Epithelial cell of esophagus (primary cell): ENCODE data around the gene ZFAND5.

Source experiments
- DNase-seq: peaks from one replicate; pipeline ENCODE4 v3.0.0; 2010; ENCODE audit warnings: low read depth
- H3K4me3 ChIP-seq: 2 replicates; pipeline ENCODE4 v1.5.1; 2011; ENCODE audit warnings: mild to moderate bottlenecking, low read length, control low read depth
- TF ChIP-seq, protein P1 (sequence below): IDR thresholded peaks from 2 replicates; pipeline ENCODE4 v1.5.1; 2011; ENCODE audit warnings: low read depth, mild to moderate bottlenecking, low read length, control low read depth, inconsistent platforms; ENCODE audit not compliant: insufficient read depth; ENCODE audit errors: missing control alignments

Gene ZFAND5

DNA sequence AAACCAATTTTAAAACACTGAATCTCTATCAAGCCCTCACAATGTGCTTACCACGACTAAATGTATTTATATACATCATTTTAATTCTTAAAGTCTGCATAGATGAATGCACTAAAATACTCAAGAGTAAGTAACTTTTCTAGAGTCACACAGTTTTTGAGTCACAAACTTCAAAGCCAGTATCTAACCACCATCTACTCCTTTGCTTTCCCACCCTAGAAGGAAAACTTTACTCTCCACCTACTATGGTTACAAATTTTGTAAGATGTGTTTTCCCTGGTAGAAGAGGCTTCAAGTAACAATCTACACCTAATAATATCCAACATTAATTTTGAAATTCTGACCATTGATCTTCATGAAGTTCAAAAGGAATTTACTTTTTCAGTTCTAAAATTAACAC lies 18.7 kb downstream of the ZFAND5 start:
- DNase-seq = no peak
- TF ChIP-seq, protein P1, sequence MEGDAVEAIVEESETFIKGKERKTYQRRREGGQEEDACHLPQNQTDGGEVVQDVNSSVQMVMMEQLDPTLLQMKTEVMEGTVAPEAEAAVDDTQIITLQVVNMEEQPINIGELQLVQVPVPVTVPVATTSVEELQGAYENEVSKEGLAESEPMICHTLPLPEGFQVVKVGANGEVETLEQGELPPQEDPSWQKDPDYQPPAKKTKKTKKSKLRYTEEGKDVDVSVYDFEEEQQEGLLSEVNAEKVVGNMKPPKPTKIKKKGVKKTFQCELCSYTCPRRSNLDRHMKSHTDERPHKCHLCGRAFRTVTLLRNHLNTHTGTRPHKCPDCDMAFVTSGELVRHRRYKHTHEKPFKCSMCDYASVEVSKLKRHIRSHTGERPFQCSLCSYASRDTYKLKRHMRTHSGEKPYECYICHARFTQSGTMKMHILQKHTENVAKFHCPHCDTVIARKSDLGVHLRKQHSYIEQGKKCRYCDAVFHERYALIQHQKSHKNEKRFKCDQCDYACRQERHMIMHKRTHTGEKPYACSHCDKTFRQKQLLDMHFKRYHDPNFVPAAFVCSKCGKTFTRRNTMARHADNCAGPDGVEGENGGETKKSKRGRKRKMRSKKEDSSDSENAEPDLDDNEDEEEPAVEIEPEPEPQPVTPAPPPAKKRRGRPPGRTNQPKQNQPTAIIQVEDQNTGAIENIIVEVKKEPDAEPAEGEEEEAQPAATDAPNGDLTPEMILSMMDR = no peak

GRCh38 chr9:72338631-72339030 lies 26.4 kb downstream of the ZFAND5 start:
- TF ChIP-seq, protein P1 = no peak
- no peak for DNase-seq
- H3K4me3 ChIP-seq = no peak overlapping the region

More for the DNA sequence above, 18.7 kb downstream of the ZFAND5 start:
- H3K4me3 ChIP-seq = no peak overlapping the region

- no peak for DNase-seq
- no peak overlapping the region for H3K4me3 ChIP-seq
- TF ChIP-seq, protein P1 = no peak
Observed at GRCh38 chr9:72337286-72337685, 27.7 kb downstream of the ZFAND5 start.

GRCh38 chr9:72334658-72335337 lies 30.2 kb downstream of the ZFAND5 start:
- no peak overlapping the region for H3K4me3 ChIP-seq

DNA sequence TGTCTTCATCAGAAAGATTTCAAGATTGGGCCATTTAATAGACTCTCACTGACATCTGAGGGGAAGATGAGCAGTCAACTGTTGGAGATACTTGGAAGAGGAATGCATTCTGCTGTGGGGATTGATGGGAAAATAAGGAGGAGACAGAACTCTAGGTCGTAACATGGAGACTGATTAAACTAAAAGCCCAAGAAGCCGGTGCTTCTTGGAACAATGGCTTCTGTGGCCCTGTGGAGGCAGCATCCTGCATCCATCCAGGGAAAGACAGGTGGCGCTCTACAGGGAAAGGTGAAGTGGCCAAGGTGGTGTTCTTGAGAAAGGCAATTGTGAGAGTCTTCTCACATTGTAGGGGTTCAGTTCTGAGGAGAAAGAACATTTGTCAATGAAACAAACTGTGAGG lies 31.3 kb downstream of the ZFAND5 start:
- TF ChIP-seq, protein P1 = no peak
- no peak for DNase-seq
- no peak overlapping the region for H3K4me3 ChIP-seq

More at GRCh38 chr9:72334658-72335337, 30.2 kb downstream of the ZFAND5 start:
- TF ChIP-seq, protein P1 = no peak
- peak; percentile 65 for DNase-seq

- DNase-seq = no peak
- H3K4me3 ChIP-seq = no peak overlapping the region
- TF ChIP-seq, protein P1 = no peak
Observed at GRCh38 chr9:72333197-72333596, 31.8 kb downstream of the ZFAND5 start.

- DNase-seq = no peak
- TF ChIP-seq, protein P1 = no peak
Observed at GRCh38 chr9:72332351-72332750, 32.7 kb downstream of the ZFAND5 start.

More at GRCh38 chr9:72332351-72332750, 32.7 kb downstream of the ZFAND5 start:
- H3K4me3 ChIP-seq = no peak overlapping the region
